ENCODE measurements around the gene NTF3.

- TF ChIP-seq CTCF (IDR thresholded peaks at IDR 0.05; ENCODE audit: insufficient read depth, low read depth, low read length): no peak
- TF ChIP-seq EZH2 (IDR thresholded peaks at IDR 0.05; ENCODE audit: insufficient read depth, low read length): no peak
Observed at GRCh38 chr12:5399266-5399665, 32.6 kb upstream of the NTF3 start.

Data from astrocyte (in vitro differentiated cells and primary cell).